ENCODE measurements around the gene OSBPL6. TPM values are rescaled to one million over a fixed set of nuclear protein-coding genes. Genes with fewer than 3 reads are reported as not detected.
A peak's percentile ranks its signal among the peaks of the same experiment; 100 is the strongest.

OSBPL6 gene
- total and polyA plus RNA-seq, 9 of the 15 experiments (the other 6 are each of a cell fraction or from before 2014, with no cell fraction given), result 3.4 to 12.7 (median 9.3) TPM

GRCh38 chr2:178251151-178251955 lies 57.0 kb downstream of the OSBPL6 start:
- no peak for TF ChIP-seq NCOA4 (IDR thresholded peaks at IDR 0.05; ENCODE audit: partially characterized antibody)
- peak; percentile 31 for TF ChIP-seq RFX1 (IDR thresholded peaks at IDR 0.05)
- TF ChIP-seq NRF1 (conservative IDR thresholded peaks at IDR 0.05 in 1 of 2, IDR thresholded peaks at IDR 0.05 in 1 of 2), result 0 out of 4 replicates have a peak, but pooled peaks have one; percentile 12 to 18
- H3K27me3 ChIP-seq (ENCODE audit: control insufficient read depth in 2 of 2, insufficient read depth in 2 of 2, low read length in 2 of 2), result no peaks in the 10 kb centered on the region
- no peak for DNase-seq (ENCODE audit: extremely low read depth in 1 of 4, low spot score in 3 of 4)
- FAIRE-seq, result no peak
- H3K4me2 ChIP-seq (ENCODE audit: insufficient read depth, low read length), result no peak overlapping the region
- no peaks in the 10 kb centered on the region for H3K9me1 ChIP-seq (ENCODE audit: control insufficient read depth, insufficient read depth, low read length)
- H3K9ac ChIP-seq (ENCODE audit: insufficient read depth in 1 of 2, low read depth in 2 of 2, low read length in 2 of 2), result no peak overlapping the region
- POLR2A ChIA-PET, result no interaction called here
- CTCF ChIA-PET (ENCODE audit: low intra/inter-chr PET ratio), result no interaction called here
- 0 out of 2 replicates have a peak overlapping the region, but pooled peaks have one; percentile 9 for H2AFZ ChIP-seq (ENCODE audit: low read depth, low read length)
- H3K36me3 ChIP-seq (ENCODE audit: control insufficient read depth, insufficient read depth, low read length), result no peaks in the 10 kb centered on the region
- H4K20me1 ChIP-seq (replicated peaks; ENCODE audit: control insufficient read depth, insufficient read depth, low read length), result no peaks in the 10 kb centered on the region
- BruUV-seq (replicated peaks), result no TSS peak
- in situ Hi-C loops (cut with MboI) (no loop called here), intact Hi-C loops (cut with micrococcal nuclease) (no loop called here)
- peaks cover 0 to 6% of the 10 kb centered on the region in 2 experiments; a peak in 3 of 5 replicates for H3K4me1 ChIP-seq (replicated peaks in 1 of 2; ENCODE audit: control insufficient read depth in 2 of 2, insufficient read depth in 2 of 2, low read length in 2 of 2)
- WGBS (ENCODE audit: insufficient coverage, low coverage, missing lambda C conversion rate), result 59% methylated on average over 6 of the region's 7 CpGs
- no peaks in the 10 kb centered on the region for H3K9me3 ChIP-seq (replicated peaks; ENCODE audit: control insufficient read depth, insufficient read depth, low read depth, low read length)
- ATAC-seq, result no peak; the same call in 2 of the 3 replicates
- H3K27ac ChIP-seq (ENCODE audit: extremely low read depth, low read depth, low read length), result no peak overlapping the region
- H3K4me3 ChIP-seq, result no peak overlapping the region
- no peaks in the 10 kb centered on the region for H3K79me2 ChIP-seq (ENCODE audit: control insufficient read depth, insufficient read depth, low read length)

- peak; percentile 53; the same call in 2 of the 3 replicates for ATAC-seq
- no peak overlapping the region for H3K4me2 ChIP-seq (ENCODE audit: insufficient read depth, low read length)
- no peak overlapping the region for H3K9ac ChIP-seq (ENCODE audit: insufficient read depth in 1 of 2, low read depth in 2 of 2, low read length in 2 of 2)
- no peaks in the 10 kb centered on the region for H4K20me1 ChIP-seq (replicated peaks; ENCODE audit: control insufficient read depth, insufficient read depth, low read length)
- H3K27me3 ChIP-seq (ENCODE audit: control insufficient read depth in 2 of 2, insufficient read depth in 2 of 2, low read length in 2 of 2), result no peaks in the 10 kb centered on the region
- H3K79me2 ChIP-seq (ENCODE audit: control insufficient read depth, insufficient read depth, low read length), result no peaks in the 10 kb centered on the region
- FAIRE-seq, result no peak
- no TSS peak for BruUV-seq (replicated peaks)
- H3K4me1 ChIP-seq (replicated peaks in 1 of 2; ENCODE audit: control insufficient read depth in 2 of 2, insufficient read depth in 2 of 2, low read length in 2 of 2), result peaks cover 0 to 6% of the 10 kb centered on the region in 2 experiments; a peak in 3 of 5 replicates
- no peak for DNase-seq (ENCODE audit: extremely low read depth in 1 of 4, low spot score in 3 of 4)
- no peaks in the 10 kb centered on the region for H3K9me1 ChIP-seq (ENCODE audit: control insufficient read depth, insufficient read depth, low read length)
- no peak overlapping the region for H3K4me3 ChIP-seq
- ChIA-PET CTCF (ENCODE audit: low intra/inter-chr PET ratio) (no interaction called here), POLR2A (interaction anchor here (1.2 to 2.4 kb wide), 6 partner anchors 9 to 17 kb away, joined by 3 to 5 read pairs (median 4); no protein-coding TSS in a partner anchor)
- no peak overlapping the region for H3K27ac ChIP-seq (ENCODE audit: extremely low read depth, low read depth, low read length)
- in situ Hi-C loops (cut with MboI) (no loop called here), intact Hi-C loops (cut with micrococcal nuclease) (no loop called here)
- no peaks in the 10 kb centered on the region for H3K9me3 ChIP-seq (replicated peaks; ENCODE audit: control insufficient read depth, insufficient read depth, low read depth, low read length)
- WGBS (ENCODE audit: insufficient coverage, low coverage, missing lambda C conversion rate), result 35% methylated on average over 6 of the region's 6 CpGs
- H3K36me3 ChIP-seq (ENCODE audit: control insufficient read depth, insufficient read depth, low read length), result no peaks in the 10 kb centered on the region
- peak overlapping the region; percentile 19; the same call in 1 of the 2 replicates for H2AFZ ChIP-seq (ENCODE audit: low read depth, low read length)
- TF ChIP-seq ZNF232 (CRISPR knock-in tag; IDR thresholded peaks at IDR 0.05) (no peak), ZNF41 (CRISPR knock-in tag; conservative IDR thresholded peaks at IDR 0.05) (no peak), GABPB2 (CRISPR knock-in tag; conservative IDR thresholded peaks at IDR 0.05) (no peak), PHF8 (IDR thresholded peaks at IDR 0.05; ENCODE audit: borderline replicate concordance, low read length) (no peak), FOXK1 (CRISPR knock-in tag; IDR thresholded peaks at IDR 0.05; ENCODE audit: borderline replicate concordance) (no peak), KAT7 (CRISPR knock-in tag; IDR thresholded peaks at IDR 0.05; ENCODE audit: borderline replicate concordance) (no peak), KLF6 (CRISPR knock-in tag; IDR thresholded peaks at IDR 0.05; ENCODE audit: borderline replicate concordance) (no peak), SAFB2 (IDR thresholded peaks at IDR 0.05; ENCODE audit: borderline replicate concordance, low read depth, low read length, severe bottlenecking) (no peak), ZKSCAN8 (CRISPR knock-in tag; IDR thresholded peaks at IDR 0.05) (no peak), CREB3L1 (IDR thresholded peaks at IDR 0.05; ENCODE audit: borderline replicate concordance, low read depth) (no peak)
Measured at GRCh38 chr2:178256382-178257042, 62.2 kb downstream of the OSBPL6 start.
